ENCODE measurements around the gene HNRNPH3.

HNRNPH3 gene

GRCh38 chr10:68332259-68333057, 594 bp downstream of the HNRNPH3 start, which contains the start of gene PBLD:
PBLD (minus strand) TSS chr10:68332928; CDS start chr10:68306844, 26,084 bp downstream.
- DNase-seq: peak; percentile 70

GRCh38 chr10:68333058-68333395, 1.2 kb downstream of the HNRNPH3 start:
- DNase-seq: peak; percentile 55

GRCh38 chr10:68333440-68334431, 1.9 kb downstream of the HNRNPH3 start:
- DNase-seq: no peak

GRCh38 chr10:68334672-68335467, 3.0 kb downstream of the HNRNPH3 start:
- no peak for DNase-seq

DNA sequence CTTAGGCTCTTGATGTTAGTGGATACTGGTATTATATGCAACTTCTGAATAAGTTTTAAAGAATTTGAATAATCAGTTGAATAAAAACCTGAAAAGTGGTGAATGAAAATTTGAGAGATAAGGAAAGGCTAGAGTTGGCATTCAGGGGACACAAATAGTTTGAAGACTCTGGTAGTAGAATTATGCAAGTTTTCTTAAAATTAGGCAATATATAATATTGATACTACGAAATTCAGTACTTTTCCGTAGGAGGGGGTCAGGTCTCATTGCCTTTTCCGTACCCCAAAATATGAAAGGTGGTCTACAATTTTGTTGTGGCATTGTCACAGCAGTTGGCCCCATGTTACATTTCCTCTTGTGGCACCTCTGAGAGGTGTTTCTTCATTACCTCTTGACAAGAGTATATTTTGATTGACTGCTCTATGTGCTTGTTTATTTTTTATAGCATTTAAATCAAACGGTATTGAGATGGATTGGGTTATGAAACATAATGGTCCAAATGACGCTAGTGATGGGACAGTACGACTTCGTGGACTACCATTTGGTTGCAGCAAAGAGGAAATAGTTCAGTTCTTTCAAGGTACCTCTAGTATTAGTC, 5.0 kb downstream of the HNRNPH3 start:
- DNase-seq: no peak

- no peak for DNase-seq
Measured at GRCh38 chr10:68340358-68341080, 8.7 kb downstream of the HNRNPH3 start.

DNA sequence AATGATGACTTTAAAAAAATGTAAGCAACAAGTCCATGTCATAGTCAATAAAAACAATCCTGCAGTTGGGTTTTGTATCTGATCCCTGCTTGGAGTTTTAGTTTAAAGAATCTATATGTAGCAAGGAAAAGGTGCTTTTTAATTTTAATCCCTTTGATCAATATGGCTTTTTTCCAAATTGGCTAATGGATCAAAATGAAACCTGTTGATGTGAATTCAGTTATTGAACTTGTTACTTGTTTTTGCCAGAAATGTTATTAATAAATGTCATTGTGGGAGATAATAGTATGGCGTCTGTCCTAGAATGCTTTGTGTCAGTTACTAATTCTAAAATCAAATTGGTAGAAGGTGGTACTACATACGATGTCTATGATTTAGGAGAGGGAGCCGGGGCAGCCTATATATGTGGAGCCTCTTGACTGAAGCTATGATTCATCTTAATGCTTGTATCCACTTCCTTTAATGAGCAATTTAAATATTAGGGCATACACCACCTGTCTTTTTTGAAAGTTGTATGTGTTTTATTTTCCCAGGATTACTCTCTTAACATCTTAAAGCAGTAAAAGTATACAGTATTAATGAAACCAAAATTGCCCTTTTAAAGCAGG, 11.1 kb downstream of the HNRNPH3 start:
- DNase-seq: no peak

GRCh38 chr10:68345621-68346020, 13.8 kb downstream of the HNRNPH3 start:
- DNase-seq: no peak

GRCh38 chr10:68346774-68347173, 14.9 kb downstream of the HNRNPH3 start:
- DNase-seq: no peak

DNA sequence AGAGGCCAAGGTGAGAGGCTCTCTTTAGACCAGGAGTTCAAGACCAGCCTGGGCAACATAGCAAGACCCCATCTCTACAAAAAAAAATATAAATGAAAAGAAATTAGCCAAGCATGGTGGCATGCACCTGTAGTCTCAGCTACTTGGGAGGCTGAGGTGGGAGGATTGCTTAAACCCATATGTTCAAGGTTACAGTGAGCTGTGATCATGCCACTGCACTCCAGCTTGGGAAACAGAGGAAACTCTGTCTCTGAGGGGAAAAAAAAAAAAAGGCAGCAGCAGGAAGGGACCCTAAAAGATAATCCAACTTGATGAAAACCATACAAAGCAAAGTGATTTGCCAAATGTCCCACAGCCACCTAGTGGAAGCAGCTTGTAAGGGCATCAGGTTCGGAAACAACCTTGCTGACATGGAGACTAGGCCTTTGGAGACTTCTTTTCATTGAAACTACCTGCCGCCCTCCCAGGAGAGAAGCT, 16.4 kb downstream of the HNRNPH3 start:
- DNase-seq: peak; percentile 46

GRCh38 chr10:68353537-68353936, 21.7 kb downstream of the HNRNPH3 start:
- no peak for DNase-seq

- no peak for DNase-seq
Measured at GRCh38 chr10:68359189-68359588, 27.3 kb downstream of the HNRNPH3 start.

GRCh38 chr10:68362590-68362989, 30.7 kb downstream of the HNRNPH3 start:
- no peak for DNase-seq

GRCh38 chr10:68364101-68364886, 32.4 kb downstream of the HNRNPH3 start:
- DNase-seq: no peak

- no peak for DNase-seq
Measured at GRCh38 chr10:68365611-68366010, 33.7 kb downstream of the HNRNPH3 start.

GRCh38 chr10:68366600-68366999, 34.7 kb downstream of the HNRNPH3 start:
- no peak for DNase-seq

DNA sequence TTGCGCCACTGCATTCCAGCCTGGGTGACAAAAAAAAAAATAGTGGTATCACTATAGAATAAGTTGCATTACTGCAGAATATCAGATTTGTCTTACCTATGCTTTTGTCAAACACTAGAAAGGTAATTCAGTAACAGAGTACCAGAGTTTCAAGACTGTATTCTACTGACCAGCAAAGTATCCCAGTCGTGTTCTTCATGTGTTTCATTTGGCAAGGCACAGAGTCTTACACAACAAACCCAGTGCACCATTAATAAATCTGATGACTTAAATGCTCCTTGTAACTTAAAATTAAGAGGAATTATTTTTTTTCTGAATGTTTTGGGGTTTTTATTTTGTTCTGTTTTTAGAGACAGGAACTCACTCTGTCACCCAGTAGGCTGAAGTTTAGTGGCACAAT, 35.3 kb downstream of the HNRNPH3 start:
- DNase-seq: no peak

DNA sequence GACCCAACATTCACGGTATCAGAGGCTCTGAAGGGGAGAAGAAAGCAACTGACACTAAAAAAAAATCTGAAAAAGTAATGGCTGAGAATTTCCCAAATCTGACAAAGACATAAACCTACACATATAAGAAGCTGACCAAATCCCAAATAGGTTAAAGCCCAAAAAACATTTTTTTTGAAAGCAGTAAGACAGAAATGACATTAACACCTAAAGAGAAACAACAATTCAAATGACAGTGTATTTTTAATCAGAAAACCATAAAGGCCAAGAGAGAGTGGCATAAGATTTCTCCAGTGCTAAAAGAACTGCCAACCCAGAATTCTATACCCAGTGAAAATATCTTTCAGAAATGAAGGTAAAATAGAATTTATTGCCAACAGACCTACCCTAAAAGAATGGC, 39.7 kb downstream of the HNRNPH3 start:
- no peak for DNase-seq

GRCh38 chr10:68385740-68386139, 53.9 kb downstream of the HNRNPH3 start:
- DNase-seq: no peak
